ENCODE data around the gene FLOT1. TPM values are rescaled to one million over a fixed set of nuclear protein-coding genes. Genes with fewer than 3 reads are reported as not detected.
A peak's percentile ranks its signal among the peaks of the same experiment; 100 is the strongest.

FLOT1 gene
- polyA plus RNA-seq (ENCODE audit: insufficient read length), result 136 TPM
- long read RNA-seq, donor 1, transcript FLOT1-201 (13 exons, 1,912 nt), result major isoform, 38 of 88 reads
- long read RNA-seq, donor 1, partial matches to known transcripts, result 47 of 88 reads
- long read RNA-seq, donor 1, other reads (novel, unspliced or antisense), result 0 of 88 reads
- long read RNA-seq, donor 2, transcript FLOT1-201 (13 exons, 1,912 nt), result major isoform, 23 of 57 reads
- long read RNA-seq, donor 2, partial matches to known transcripts, result 32 of 57 reads
- long read RNA-seq, donor 2, other reads (novel, unspliced or antisense), result 0 of 57 reads
- long read RNA-seq, donor 3, transcript FLOT1-201 (13 exons, 1,912 nt), result major isoform, 16 of 69 reads
- long read RNA-seq, donor 3, partial matches to known transcripts, result 50 of 69 reads
- long read RNA-seq, donor 3, other reads (novel, unspliced or antisense), result 0 of 69 reads
- long read RNA-seq, donor 4, partial matches to known transcripts, result 0 of 1 reads
- long read RNA-seq, donor 4, other reads (novel, unspliced or antisense), result 0 of 1 reads
- long read RNA-seq, donor 5, transcript FLOT1-201 (13 exons, 1,912 nt), result major isoform, 38 of 112 reads
- long read RNA-seq, donor 5, partial matches to known transcripts, result 60 of 112 reads
- long read RNA-seq, donor 5, other reads (novel, unspliced or antisense), result 13 of 112 reads
- long read RNA-seq, donor 6, transcript FLOT1-201 (13 exons, 1,912 nt), result major isoform, 21 of 43 reads
- long read RNA-seq, donor 6, partial matches to known transcripts, result 22 of 43 reads
- long read RNA-seq, donor 6, other reads (novel, unspliced or antisense), result 0 of 43 reads
- long read RNA-seq, donor 7, transcript FLOT1-201 (13 exons, 1,912 nt), result major isoform, 60 of 106 reads
- long read RNA-seq, donor 7, partial matches to known transcripts, result 42 of 106 reads
- long read RNA-seq, donor 7, other reads (novel, unspliced or antisense), result 0 of 106 reads
- long read RNA-seq, donor 8, transcript FLOT1-201 (13 exons, 1,912 nt), result major isoform, 16 of 22 reads
- long read RNA-seq, donor 8, partial matches to known transcripts, result 6 of 22 reads
- long read RNA-seq, donor 8, other reads (novel, unspliced or antisense), result 0 of 22 reads

GRCh38 chr6:30742316-30743098 is at the start of gene FLOT1:
TSS of gene FLOT1 (minus strand) at chr6:30742687. CDS start at chr6:30742189, 498 bp downstream.
- DNase-seq, result peak; percentile 87

GRCh38 chr6:30790724-30791383 is 48.4 kb upstream of the FLOT1 start:
- no peak for DNase-seq

- DNase-seq, result no peak
Observed at GRCh38 chr6:30789606-30790005, 47.1 kb upstream of the FLOT1 start.

- DNase-seq, result no peak
Observed at GRCh38 chr6:30787954-30788353, 45.5 kb upstream of the FLOT1 start.

- DNase-seq, result no peak
Observed at GRCh38 chr6:30782425-30783014, 40.0 kb upstream of the FLOT1 start.

GRCh38 chr6:30781743-30782424 is 39.4 kb upstream of the FLOT1 start:
- peak; percentile 62 for DNase-seq

GRCh38 chr6:30781395-30781742 is 38.9 kb upstream of the FLOT1 start:
- no peak for DNase-seq

- DNase-seq, result no peak
Observed at GRCh38 chr6:30780642-30780920, 38.1 kb upstream of the FLOT1 start.

GRCh38 chr6:30779850-30780641 is 37.6 kb upstream of the FLOT1 start:
- no peak for DNase-seq

- DNase-seq, result no peak
Observed at GRCh38 chr6:30778001-30778635, 35.6 kb upstream of the FLOT1 start.

GRCh38 chr6:30777155-30777485 is 34.6 kb upstream of the FLOT1 start:
- DNase-seq, result no peak

- DNase-seq, result no peak
Observed at GRCh38 chr6:30776390-30777154, 34.1 kb upstream of the FLOT1 start.

GRCh38 chr6:30775104-30775503 is 32.6 kb upstream of the FLOT1 start:
- no peak for DNase-seq

- no peak for DNase-seq
Observed at GRCh38 chr6:30774701-30775100, 32.2 kb upstream of the FLOT1 start.

GRCh38 chr6:30770592-30770991 is 28.1 kb upstream of the FLOT1 start:
- no peak for DNase-seq

- DNase-seq, result no peak
Observed at GRCh38 chr6:30769853-30770524, 27.5 kb upstream of the FLOT1 start.

GRCh38 chr6:30769088-30769852 is 26.8 kb upstream of the FLOT1 start:
- no peak for DNase-seq

Measured in left kidney (tissue), 8 donors.